Measurements from ENCODE around the gene MIER2. TPM values are rescaled to one million over a fixed set of nuclear protein-coding genes. Genes with fewer than 3 reads are reported as not detected.
A peak's percentile ranks its signal among the peaks of the same experiment; 100 is the strongest.

The MIER2 gene
- polyA plus RNA-seq, 2 of the 4 experiments (the other 2 are of a cell fraction): 8.8 to 11.5 TPM

DNA sequence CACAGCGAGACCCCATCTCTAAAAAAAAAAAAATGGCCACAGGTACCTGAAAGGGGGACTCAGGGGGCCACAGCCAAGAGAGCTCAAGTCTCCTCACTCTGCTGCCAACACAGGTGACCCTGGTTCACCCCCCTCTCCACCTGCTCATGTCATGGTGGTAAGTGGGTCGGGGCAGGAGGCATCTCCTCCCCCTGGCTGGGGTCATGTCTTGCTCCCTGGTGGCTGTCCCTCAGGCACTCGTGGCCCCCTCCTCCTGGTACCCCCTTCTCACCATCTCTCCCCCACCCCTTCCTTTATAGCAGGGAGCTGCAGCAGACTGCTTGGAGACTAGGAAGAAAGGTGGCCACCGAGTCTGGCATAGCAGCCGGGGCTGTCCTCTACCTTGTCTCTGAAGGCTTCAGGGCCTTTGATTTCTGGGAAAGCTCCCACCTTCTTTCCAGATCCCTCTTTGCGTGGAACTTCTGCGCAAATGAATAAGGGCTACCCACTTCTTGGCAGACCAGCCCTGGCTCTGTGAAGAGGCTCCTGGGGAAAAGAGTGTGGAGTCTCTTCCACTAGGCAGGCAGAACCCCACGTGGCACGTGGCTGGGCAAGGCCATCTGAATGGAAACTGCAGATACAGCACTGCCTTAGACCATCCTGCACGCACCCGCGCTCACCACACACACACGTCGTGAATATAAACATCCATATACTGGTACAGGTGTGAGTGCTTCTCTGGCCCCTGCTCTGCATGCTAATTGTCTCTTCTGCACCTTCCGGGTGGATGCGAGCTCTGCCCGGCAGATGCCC, 20.1 kb upstream of the MIER2 start:
- POLR2A ChIA-PET: no interaction called here
- H3K27ac ChIP-seq: no peak overlapping the region
- FAIRE-seq (no peak), ATAC-seq (peak in 1 of 2 experiments; percentile 19; a peak in 2 of 6 replicates), DNase-seq (ENCODE audit: low read depth in 1 of 2, low spot score in 1 of 2) (no peak)
- WGBS (ENCODE audit: missing lambda C conversion rate): 49% methylated on average over 8 of the region's 17 CpGs
- no peak overlapping the region for H3K4me3 ChIP-seq
- CTCF ChIA-PET: interaction anchor here (0.6 to 0.7 kb wide), 2 partner anchors 51 to 119 kb away, joined by 3 to 4 read pairs; no protein-coding TSS in a partner anchor
- no peaks in the 10 kb centered on the region for H3K4me1 ChIP-seq
- H3K4me2 ChIP-seq: no peak overlapping the region
- no peak for TF ChIP-seq HOXB13 (CRISPR knock-in tag; IDR thresholded peaks at IDR 0.05; ENCODE audit: low read depth)
- H3K9me3 ChIP-seq: no peaks in the 10 kb centered on the region

- Histone ChIP-seq H3K27ac (no peak overlapping the region), H3K4me2 (no peak overlapping the region), H3K4me1 (no peaks in the 10 kb centered on the region), H3K4me3 (no peak overlapping the region), H3K9me3 (no peaks in the 10 kb centered on the region)
- no peak for ATAC-seq
- TF ChIP-seq ZSCAN20 (CRISPR knock-in tag; IDR thresholded peaks at IDR 0.05): no peak
- no peak for TF ChIP-seq HOXA7 (CRISPR knock-in tag; IDR thresholded peaks at IDR 0.05)
- no peak for TF ChIP-seq CHD4 (IDR thresholded peaks at IDR 0.05; ENCODE audit: borderline replicate concordance)
- TF ChIP-seq, protein P1, sequence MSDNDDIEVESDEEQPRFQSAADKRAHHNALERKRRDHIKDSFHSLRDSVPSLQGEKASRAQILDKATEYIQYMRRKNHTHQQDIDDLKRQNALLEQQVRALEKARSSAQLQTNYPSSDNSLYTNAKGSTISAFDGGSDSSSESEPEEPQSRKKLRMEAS (IDR thresholded peaks at IDR 0.05): no peak
- TF ChIP-seq KDM1A (IDR thresholded peaks at IDR 0.05; ENCODE audit: low read depth): no peak
- no peak for TF ChIP-seq RAD21 (conservative IDR thresholded peaks at IDR 0.05 in 1 of 2, IDR thresholded peaks at IDR 0.05 in 1 of 2)
- no peak for TF ChIP-seq TP53 (CRISPR knock-in tag; IDR thresholded peaks at IDR 0.05)
- TF ChIP-seq MAZ (IDR thresholded peaks at IDR 0.05; ENCODE audit: borderline replicate concordance, low read depth, low read length): no peak
- no peak for TF ChIP-seq NFE2L2 (conservative IDR thresholded peaks at IDR 0.05; ENCODE audit: low read length)
- TF ChIP-seq GATA3 (IDR thresholded peaks at IDR 0.05; ENCODE audit: borderline replicate concordance): no peak
- TF ChIP-seq RFX5 (IDR thresholded peaks at IDR 0.05): no peak
- TF ChIP-seq JUNB (IDR thresholded peaks at IDR 0.05): no peak
- ChIA-PET CTCF (interaction anchor here (0.5 to 1.0 kb wide), 3 partner anchors 49 to 119 kb away, joined by 3 read pairs; no protein-coding TSS in a partner anchor), POLR2A (no interaction called here)
- DNase-seq (ENCODE audit: low read depth in 1 of 2, low spot score in 1 of 2): no peak
- no peak for FAIRE-seq
- WGBS (ENCODE audit: missing lambda C conversion rate): 49% methylated on average over 11 of the region's 11 CpGs
Measured at GRCh38 chr19:362683-363082, 18.1 kb upstream of the MIER2 start.

DNA sequence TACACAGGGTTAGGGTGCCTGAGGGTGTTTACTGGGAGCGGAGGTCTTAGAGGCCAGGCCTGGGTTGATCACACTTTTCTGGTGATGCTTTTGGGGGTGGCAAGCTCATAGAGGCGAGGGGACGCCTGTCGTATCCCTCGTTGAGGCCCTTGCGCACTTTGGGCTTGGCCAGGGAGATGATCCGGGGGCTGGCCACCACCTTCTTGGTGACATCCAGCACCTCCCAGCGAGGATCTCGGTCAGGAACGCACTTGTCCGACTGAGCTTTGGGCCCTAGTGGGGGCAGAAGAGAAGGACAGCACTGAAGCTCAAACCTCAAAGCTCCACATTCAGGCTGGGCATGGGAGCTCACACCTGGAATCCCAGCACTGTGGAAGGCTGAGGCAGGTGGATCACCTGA, 17.6 kb upstream of the MIER2 start:
- WGBS (ENCODE audit: missing lambda C conversion rate): 53% methylated on average over 2 of the region's 11 CpGs
- no peak for DNase-seq (ENCODE audit: low read depth in 1 of 2, low spot score in 1 of 2)
- no peak for FAIRE-seq
- TF ChIP-seq CBX2 (IDR thresholded peaks at IDR 0.05; ENCODE audit: borderline replicate concordance, low read depth): no peak
- TF ChIP-seq BHLHE40 (IDR thresholded peaks at IDR 0.05; ENCODE audit: low read depth, low read length): no peak
- TF ChIP-seq CHD2 (IDR thresholded peaks at IDR 0.05; ENCODE audit: low read length, partially characterized antibody): no peak
- no peak for TF ChIP-seq ZNF302 (CRISPR knock-in tag; IDR thresholded peaks at IDR 0.05)
- no peak for TF ChIP-seq ZC3H11A (IDR thresholded peaks at IDR 0.05)
- TF ChIP-seq GATA3 (IDR thresholded peaks at IDR 0.05; ENCODE audit: borderline replicate concordance): no peak
- TF ChIP-seq FOXS1 (CRISPR knock-in tag; IDR thresholded peaks at IDR 0.05): no peak
- TF ChIP-seq POLR2AphosphoS2 (conservative IDR thresholded peaks at IDR 0.05; ENCODE audit: low read length): no peak
- TF ChIP-seq HOXB13 (CRISPR knock-in tag; IDR thresholded peaks at IDR 0.05; ENCODE audit: low read depth): no peak
- TF ChIP-seq ESRRA (IDR thresholded peaks at IDR 0.05; ENCODE audit: borderline replicate concordance, low read length): no peak
- TF ChIP-seq USF2 (IDR thresholded peaks at IDR 0.05): no peak
- TF ChIP-seq JUNB (IDR thresholded peaks at IDR 0.05): no peak
- no peak for TF ChIP-seq CHD4 (IDR thresholded peaks at IDR 0.05; ENCODE audit: borderline replicate concordance)
- TF ChIP-seq MAZ (IDR thresholded peaks at IDR 0.05; ENCODE audit: borderline replicate concordance, low read depth, low read length): no peak
- Histone ChIP-seq H3K4me2 (no peak overlapping the region), H3K4me1 (no peaks in the 10 kb centered on the region), H3K4me3 (no peak overlapping the region), H3K27ac (no peak overlapping the region), H3K9me3 (no peaks in the 10 kb centered on the region)
- POLR2A ChIA-PET: no interaction called here
- ATAC-seq: no peak
- CTCF ChIA-PET: interaction anchor here (0.5 to 1.0 kb wide), 3 partner anchors 48 to 119 kb away, joined by 3 read pairs; no protein-coding TSS in a partner anchor

Measured in A549 (cell line).